ENCODE measurements around the gene DTWD1.

GRCh38 chr15:49624056-49624455 is 3.2 kb downstream of the DTWD1 start:
- TF ChIP-seq YY1 (IDR thresholded peaks at IDR 0.05; ENCODE audit: insufficient read depth, insufficient read length) (no peak), ZNF274 (IDR thresholded peaks at IDR 0.05; ENCODE audit: low read depth, low read length) (no peak)

Measured in NT2/D1 (cell line).